HG02943 (cell line): Measurements from ENCODE around the gene VTN.
"Not testable (repeated sequence)": the region's sequence is repeated elsewhere in the genome, so short reads cannot be mapped to it uniquely, and the experiment has no call there.

Experiments used
- ATAC-seq: cut with Tn5 transposase; IDR thresholded peaks from one replicate; pipeline ENCODE4 v1.9.1; 2021; ENCODE audit warnings: mild to moderate bottlenecking, low read depth, moderate library complexity; ENCODE audit not compliant: unreplicated experiment

Gene VTN

DNA sequence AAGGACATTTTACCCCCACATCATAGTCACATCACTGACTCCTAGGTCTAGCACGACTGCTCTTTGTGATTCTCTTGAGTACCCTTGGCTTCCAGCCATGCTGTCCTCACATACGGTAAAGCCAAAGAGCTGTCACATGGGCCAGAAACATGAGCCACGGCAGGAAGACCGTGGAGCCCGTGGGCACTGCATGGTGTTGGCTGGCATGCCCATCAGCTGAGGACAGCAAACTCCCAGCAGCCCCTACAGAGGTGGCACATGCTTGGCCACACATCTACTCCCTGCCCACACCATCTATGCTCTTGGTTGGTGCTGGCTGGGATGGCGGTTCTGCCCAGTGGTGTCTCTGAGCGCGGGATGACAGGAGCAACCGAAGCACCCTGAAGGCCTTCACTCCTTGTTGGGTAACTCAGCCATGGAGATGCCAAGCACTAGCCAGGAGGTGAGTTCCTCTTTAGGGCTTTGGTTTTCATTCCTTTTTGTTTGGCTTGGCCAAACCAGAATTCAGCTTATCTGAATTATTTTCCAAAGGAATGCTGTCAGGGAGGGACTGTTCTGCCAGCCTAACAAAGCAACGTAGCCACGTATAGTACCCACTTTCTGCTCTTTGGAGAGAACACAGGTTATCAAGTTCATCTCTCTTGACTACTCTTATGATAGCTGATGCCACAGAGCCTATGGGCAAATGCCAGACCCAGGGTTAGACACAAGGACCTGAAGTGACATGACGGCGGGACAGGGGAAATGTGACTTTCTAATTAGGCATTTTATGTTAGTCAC is 24.5 kb downstream of the VTN start:
- no peak for ATAC-seq

DNA sequence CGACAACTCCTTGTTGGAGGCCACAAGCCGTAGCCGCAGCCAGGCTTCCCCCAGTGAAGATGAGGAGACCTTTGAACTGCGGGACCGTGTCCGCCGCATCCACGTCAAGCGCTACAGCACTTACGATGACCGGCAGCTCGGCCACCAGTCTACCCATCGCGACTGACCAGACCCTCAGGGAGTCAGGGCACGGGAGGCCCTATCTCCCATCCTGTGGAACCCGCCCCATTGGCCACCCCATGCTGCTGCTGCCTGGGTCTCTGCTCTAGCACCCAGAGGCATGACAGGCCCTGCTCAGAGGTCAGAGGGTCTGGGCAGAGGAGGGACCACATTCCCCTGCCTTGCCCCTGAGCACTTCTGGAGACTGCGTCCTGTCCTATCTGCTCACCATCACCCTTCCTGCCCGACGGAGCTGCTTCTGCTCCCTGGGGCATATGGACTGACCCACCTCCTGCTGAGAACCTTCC is 25.6 kb downstream of the VTN start:
- ATAC-seq: no peak

DNA sequence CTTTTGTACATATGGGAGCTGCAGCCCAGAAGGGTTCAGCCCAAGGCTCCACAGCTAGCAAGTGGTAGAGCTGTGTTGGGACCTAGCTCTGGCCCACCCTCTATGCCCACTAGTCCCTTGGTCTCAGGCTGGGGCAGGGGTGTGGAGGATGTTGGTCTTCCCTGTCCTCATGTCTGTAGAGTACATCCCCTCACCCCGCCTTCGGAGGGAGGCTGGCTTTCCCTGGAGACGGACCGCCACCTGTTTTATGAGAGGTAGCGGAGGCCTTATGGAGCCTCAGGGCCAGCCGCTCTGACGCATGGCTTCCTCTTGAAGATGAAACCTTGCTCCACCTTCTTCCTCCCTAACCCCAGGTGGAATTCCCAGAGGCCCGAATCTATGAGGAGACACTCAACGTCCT is 26.1 kb downstream of the VTN start:
- ATAC-seq: no peak

DNA sequence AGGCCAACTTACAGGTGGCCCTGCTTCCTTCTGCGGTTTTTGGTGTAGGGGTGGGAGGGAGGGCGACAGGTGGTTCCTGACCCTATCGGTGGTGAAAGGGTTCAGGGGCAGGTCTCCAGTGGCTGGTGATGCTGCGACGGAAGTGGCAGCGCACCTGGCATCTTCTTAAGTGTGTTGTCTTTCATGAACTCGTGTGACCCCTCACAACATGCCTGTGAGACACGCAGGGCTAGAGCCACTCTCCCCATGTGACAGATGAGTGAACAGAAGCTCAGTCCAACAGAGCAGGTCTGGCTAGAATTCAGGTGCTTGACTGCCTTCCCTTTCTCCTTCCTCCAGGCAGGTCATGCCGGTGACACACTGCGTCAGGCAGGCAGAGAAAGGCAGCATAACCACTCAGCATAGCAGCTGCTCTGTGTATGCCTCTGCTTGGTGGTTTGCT is 26.6 kb downstream of the VTN start:
- no peak for ATAC-seq

DNA sequence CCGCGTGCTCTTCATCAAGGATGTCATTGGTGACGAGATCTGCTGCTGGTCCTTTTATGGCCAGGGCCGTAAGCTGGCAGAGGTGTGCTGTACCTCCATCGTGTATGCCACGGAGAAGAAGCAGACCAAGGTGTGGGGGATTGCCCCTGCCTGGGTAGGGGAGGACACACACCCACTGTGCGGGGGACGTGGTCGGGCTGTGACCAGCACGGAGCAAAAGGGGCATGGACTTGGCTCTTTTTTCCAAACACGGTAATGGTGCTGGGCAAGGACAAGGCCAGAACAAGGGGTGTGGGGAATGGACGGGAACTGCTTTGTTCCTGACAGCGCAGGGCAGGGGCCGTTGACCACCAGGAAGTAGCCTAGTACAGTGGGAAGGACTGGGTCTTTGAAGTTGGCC is 27.8 kb downstream of the VTN start:
- ATAC-seq: no peak

DNA sequence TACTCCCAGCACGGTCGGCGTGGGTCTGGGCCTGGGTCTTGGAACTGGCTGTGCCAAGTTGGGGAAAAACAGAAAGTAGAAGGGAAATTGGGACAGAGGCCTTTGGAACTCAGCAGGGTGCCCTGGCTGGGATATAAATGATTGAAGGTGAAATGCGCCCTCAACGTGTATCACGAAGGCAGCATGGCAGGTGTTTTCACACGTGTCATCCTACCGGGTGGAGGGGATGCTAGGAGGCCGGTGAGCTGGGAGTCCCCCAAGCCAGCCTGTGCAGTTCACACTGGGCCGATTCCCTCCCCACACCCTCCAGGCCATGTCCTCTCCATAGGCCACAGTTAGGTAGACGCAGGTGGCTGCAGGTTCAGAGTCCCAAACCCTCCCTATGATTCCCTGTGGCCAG is 28.6 kb downstream of the VTN start:
- no peak for ATAC-seq

DNA sequence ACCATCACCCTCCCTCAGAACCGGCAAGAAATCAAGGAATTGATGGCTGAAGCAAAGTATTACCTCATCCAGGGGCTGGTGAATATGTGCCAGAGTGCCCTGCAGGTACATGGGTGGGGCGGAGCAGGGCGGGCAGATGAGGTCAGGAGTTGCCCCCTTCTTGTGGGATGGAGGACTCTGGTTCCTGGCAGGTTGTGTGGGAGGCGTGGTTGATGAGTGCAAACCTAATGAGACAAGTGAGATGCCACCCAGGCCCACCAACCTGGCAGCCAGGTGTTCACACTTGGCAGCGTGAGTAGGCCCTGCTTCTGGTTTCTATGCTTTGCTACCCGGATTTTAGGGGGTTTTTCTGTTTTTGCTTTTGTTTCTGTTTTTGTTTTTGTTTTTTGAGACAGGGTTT is 29.7 kb downstream of the VTN start:
- no peak for ATAC-seq

DNA sequence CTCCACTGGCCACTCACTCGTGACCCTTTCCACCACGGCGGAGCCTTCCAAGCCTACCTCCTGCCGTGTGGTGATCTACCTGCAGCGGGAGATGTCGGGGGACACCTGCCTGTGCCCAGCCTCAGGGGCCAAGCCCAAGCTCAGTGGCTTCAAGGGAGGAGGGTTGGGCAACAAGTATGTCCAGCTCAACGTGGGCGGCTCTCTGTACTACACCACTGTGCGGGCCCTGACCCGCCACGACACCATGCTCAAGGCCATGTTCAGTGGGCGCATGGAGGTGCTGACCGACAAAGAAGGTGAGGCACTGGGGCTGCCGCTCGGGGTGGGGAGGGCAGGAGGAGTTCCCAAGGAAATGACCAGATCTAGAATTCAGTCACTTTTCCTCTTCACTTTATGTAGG is 30.7 kb downstream of the VTN start:
- no peak for ATAC-seq

DNA sequence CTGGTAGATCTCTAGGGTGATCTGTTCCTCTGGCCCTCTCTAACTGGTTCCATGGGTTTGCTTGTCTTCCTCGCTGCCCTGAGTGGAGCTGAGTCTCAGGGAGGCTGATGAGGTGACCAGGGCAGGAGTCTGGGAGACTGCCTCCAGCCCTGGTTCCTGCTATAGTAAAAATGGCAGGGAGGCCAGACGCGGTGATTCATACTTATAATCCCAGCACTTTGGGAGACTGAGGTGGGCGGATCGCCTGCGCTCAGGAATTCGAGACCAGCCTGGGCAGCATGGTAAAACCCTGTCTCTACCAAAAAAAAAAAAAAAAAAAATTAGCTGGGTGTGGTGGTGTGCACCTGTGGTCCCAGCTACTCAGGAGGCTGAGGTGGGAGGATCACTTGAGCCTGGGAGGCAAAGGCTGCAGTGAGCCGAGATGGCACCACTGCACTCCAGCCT is 31.3 kb downstream of the VTN start:
- ATAC-seq: not testable (repeated sequence)

DNA sequence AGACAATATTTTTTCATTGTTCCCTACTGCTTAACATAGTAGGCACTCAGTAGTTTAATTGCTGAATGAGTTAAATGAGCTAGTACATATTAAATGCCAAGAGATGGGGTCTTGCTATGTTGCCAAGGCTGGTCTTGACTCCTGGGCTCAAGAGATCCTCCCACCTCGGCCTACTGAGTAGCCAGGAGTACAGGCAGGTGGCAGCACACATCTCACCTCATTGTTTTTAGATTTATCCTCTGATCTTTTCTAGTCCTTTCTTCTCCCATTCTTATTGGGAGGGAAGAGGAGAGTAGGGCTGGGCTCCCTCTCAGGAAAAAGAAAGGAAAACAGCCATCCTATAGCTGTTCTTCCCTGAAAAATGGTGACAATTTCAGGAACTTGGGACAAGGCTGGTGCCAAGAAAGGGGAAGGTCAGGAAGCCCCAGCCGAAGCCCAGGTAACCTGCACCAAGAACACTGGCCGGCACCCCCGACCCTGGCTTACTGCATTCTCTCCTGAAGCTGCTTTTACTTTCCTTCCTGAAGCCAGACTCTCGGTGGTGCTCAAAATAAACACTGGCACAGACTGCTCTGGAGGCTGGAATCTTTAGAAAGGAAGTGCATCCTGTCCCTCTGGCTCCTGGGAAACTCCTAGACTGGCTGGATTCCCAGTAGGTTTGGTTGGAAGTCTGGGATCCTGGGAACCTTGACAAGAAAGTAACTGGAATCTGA is 31.9 kb downstream of the VTN start:
- ATAC-seq: no peak

DNA sequence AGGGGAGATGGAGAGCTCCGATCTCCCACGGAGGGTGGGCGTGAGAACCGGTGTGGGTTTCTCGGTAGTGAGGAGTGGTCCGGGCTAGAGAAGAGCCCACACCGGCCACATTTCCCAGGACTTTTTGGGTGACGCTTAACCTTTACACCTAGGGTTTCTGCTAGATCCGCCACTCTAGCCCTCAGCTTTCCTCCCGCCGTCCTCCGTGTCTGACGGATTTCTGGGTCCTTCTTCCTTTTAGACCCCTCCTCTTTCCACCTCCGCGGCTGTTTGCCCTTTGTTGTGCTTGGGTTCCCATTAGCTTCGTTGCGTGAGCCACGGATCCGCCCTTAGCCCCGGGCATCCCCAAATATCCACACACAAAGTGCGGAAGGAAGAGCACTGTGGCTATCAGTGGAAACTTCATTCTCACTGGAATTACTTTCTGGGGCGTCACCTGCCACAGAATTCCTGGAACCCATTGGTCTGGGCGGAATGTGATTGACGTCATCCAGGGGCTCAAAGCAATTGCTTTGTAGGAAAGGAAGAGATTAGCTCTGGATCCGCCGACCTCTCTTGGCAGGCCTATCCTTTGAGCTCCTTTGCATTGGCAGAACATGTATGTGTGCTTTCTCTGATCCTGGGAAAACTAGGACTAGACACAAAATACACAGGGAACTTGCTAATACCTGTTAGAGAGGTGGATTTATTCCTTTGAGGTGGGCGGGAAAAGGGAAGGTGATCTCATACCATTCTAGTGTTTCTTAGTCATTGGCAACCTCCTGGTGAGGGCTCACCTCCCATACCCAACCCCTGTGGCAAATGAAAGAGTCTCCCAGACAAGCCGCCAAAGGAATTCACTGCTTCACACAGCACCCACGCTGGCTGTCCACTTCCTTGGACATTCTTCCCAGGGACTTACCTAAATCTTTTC is 33.9 kb downstream of the VTN start:
- ATAC-seq: no peak

DNA sequence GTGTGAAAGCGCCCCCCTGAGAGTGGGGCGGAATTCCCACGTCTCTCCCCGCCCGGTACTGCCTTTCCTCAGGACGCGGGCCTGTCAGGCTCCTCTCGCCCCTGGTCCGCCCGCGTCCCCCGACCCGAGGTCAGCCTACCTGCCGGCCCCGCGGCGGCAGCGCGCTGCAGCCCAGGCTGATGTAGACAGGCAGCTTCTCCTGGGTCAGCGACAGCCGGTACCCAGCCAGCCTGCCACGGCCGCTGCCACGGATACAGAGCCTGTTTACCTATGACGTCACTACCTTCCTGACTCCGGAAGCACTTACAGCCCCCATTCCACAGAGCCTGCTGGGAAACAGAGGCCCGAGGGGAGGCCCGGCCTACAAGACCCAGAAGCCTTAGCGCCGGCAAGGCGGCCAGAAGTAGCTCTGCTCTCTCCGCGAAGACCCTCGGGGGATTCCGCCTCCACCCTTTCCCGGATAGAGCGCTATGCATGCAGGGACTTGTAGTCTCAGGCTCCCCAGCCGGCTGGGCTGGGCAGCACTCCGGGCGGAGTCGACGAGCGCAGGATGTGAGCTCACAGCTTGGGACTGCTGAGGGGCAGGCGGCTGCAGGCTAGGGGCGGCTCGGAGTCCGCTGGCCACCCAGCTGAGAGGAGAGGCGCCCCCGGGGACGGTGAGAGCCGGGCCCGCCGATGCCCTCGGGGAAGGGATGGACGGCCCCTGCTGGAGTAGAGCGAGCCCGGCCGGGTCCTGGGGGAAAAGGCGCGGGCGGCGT is 34.7 kb downstream of the VTN start, which contains the start of the genes IFT20 and TNFAIP1:
Gene IFT20 (minus strand): TSS at position 272 of the 758 bp plus-strand sequence. CDS start 3,487 bp downstream, outside the sequence.
Gene TNFAIP1 (plus strand): TSS at position 561 of the 758 bp plus-strand sequence. CDS start 3,761 bp downstream, outside the sequence.
- peak; percentile 94 for ATAC-seq

DNA sequence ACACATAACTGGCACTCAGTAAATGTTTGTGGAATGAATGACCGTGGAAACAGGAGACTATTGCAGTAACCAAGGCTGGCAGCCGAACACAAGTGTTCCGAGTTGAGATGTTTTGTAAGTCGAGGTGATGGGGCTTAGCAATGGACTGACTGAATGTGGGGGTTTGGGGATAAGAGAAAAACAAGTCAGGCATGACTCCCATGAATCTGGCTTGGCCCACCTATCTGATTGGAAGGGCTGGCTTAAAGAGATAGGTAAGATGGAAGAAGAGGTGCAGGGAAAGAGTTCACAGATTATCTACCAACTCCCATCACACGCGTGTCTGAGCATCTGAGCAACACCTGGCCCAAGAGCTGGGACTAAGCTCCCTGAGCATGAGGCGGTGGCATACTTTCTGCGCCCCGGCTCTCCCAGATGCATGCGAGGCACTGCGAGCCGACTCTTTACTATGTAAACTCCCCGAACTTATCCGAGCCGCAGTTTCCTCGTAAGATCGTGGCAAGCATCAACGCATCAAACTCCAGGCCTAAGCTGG is 35.4 kb downstream of the VTN start:
- ATAC-seq: no peak

DNA sequence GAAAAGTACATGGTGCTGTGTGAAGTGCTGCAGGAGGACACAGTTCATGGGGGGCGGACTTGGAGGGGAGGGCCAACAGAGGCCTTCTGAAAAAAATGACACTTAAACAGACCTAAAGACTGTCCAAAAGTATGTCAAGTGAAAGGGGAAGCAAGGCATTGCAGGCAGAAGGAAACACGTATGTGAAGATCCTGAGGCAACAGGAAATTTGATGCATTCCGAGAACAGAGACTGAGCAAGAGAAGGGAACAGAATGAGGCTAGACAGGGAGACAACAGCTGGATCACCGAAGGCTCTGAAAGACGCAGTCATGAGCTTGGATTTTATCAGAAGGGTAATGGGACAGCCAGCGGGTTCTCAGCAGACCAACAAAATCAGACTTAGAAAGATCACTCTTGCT is 35.9 kb downstream of the VTN start:
- ATAC-seq: no peak

DNA sequence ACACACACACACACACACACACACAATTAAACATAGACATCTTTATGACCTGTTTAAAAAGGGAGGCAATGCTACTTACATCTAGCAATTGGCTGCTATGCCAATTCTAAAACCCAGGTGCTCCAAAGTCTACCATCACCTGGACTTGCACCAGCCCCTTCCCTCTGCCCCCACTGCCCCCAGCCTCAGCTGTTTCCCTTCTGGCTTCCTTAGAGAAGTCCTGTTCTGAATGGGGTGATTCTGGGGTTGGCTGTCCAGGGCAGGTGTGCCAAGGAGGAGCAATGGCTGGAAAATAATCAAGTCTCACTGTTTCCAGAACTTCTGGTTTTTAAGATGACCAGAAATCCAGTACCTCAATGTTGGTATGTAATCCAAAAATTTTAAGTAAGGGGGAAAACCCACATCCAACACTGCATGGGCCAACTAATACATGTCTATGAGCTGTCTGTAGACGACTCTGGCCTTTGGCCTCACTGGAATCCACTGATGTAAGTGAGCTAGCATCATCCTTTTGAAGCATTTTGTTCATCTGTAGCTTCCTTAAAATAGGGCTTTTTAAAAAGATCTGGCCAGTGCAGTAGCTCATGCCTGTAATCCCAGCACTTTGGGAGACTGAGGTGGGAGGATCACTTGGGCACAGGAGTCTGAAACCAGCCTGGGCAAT is 36.9 kb downstream of the VTN start:
- ATAC-seq: no peak

DNA sequence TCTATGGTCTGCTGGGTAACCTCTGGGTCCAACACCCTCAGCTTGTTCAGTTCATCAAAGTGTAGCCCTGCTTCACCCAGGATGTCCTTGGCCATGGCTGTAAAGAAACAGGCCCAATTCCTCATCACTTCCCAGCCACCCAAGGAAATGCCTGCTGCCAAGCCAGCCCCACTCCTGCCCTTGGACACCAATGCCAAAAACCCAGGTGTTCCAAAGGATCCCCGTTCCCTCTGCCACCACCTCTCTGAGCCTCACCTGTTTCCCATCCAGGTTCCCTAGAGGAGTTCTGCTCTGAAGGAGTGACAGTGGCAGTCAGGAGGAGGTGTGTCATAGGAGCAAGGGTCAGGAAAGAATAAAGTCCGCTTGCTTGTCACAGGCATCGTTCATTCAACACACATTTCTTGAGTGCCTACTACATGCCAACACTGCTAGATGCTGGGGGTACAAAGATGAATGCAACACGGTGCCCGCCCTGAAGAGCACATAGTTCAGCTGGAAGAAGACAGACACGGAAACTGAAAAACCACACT is 38.2 kb downstream of the VTN start:
- no peak for ATAC-seq

DNA sequence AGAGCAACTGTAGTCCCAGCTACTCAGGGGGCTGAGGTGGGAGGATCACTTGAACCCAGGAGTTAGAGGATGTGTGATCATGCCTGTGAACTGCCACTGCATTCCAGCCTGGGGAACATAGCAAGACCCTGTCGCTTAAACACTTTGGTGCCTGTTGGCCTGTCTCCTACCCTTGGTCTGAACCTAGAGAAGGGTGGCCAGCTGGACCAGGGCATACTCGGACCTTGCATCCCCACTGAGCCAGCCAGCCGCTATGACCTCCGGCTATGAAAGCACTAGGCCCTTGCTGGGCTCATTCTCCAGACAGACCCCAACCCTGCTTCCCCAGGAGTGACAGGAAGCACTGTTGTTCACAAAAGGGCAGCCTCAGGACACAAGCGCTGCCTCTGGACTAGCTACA is 39.4 kb downstream of the VTN start:
- no peak for ATAC-seq

DNA sequence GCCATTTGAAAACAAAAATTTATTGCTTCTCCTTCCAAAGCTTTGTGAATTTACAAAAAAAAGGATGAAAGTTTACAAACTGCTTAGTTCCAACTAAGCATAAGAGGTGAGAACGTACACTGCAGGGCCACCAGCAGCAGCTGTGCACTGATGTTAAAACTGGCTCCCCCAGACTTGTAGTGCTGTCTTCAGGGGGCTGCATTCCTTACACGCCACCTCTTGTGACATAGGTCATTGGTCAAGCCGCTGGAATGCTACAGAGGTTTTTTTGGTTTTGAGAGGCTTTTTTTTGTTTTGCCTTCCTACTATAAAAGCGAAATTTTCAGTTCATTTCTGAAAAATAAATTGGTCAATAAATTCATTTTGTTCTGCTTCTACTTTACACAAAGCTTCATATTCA is 41.8 kb downstream of the VTN start:
- no peak for ATAC-seq

DNA sequence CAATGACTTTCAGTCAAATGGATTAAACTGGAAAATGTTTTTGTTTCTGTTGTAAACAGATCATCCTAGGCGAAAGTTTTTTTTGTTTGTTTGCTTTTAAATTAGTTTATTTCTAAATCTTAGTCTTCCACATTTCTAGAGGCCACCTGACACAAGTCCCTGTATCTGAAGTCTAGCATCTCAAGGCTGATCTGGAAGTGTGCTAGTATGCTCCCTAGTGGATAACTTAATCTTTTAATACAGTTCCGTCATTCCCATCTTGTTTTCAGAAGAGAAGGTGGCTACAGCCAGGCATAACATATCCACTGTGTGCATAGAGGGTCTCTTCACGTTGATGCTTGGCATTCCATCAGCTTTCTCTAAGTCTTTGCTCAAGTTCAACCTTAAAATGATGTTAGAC is 42.4 kb downstream of the VTN start:
- no peak for ATAC-seq
